Neuronal stem cell (in vitro differentiated cells): ENCODE results near the gene VWA8.

Experiments used
- DNase-seq: peaks from one replicate; pipeline ENCODE4 v3.0.0-alpha.2; 2013; ENCODE audit warnings: low spot score
- H2AFZ ChIP-seq: one replicate; pipeline ENCODE4 v1.6.1; 2013; ENCODE audit warnings: mild to moderate bottlenecking, low read length, inconsistent platforms
- H2AK5ac ChIP-seq: 2 replicates; pipeline ENCODE4 v1.6.1; 2013; ENCODE audit warnings: low read depth, mild to moderate bottlenecking, inconsistent platforms, low read length, moderate library complexity, mixed read lengths
- H2BK120ac ChIP-seq: 2 replicates; pipeline ENCODE4 v1.6.1; 2013; ENCODE audit warnings: low read depth, mild to moderate bottlenecking, inconsistent platforms, low read length, moderate library complexity, mixed read lengths
- H2BK12ac ChIP-seq: one replicate; pipeline ENCODE4 v1.6.1; 2013; ENCODE audit warnings: low read length, inconsistent platforms
- H2BK15ac ChIP-seq: 2 replicates; pipeline ENCODE4 v1.6.1; 2013; ENCODE audit warnings: mild to moderate bottlenecking, low read length, inconsistent platforms, mixed read lengths
- H2BK5ac ChIP-seq: one replicate; pipeline ENCODE4 v1.6.1; 2013; ENCODE audit warnings: inconsistent platforms, mild to moderate bottlenecking, low read length, moderate library complexity
- H3K14ac ChIP-seq: one replicate; pipeline ENCODE4 v1.6.1; 2013; ENCODE audit warnings: low read length, inconsistent platforms
- H3K18ac ChIP-seq: 2 replicates; pipeline ENCODE4 v1.6.1; 2013; ENCODE audit warnings: low read length, inconsistent platforms
- H3K23ac ChIP-seq: 2 replicates; pipeline ENCODE4 v1.6.1; 2013; ENCODE audit warnings: low read depth, mild to moderate bottlenecking, mixed read lengths, low read length, inconsistent platforms; ENCODE audit not compliant: poor library complexity
- H3K27ac ChIP-seq: replicated peaks from 3 replicates; pipeline ENCODE4 v1.5.1; 2013; ENCODE audit warnings: low read length, inconsistent platforms
- H3K27me3 ChIP-seq, 3 experiments: 2 replicates each; pipeline ENCODE4 v1.6.1; 2013; ENCODE audit warnings: low read length in 3 of 3, mild to moderate bottlenecking in 2 of 3, inconsistent platforms in 1 of 3, low read depth in 1 of 3, mixed read lengths in 1 of 3, moderate library complexity in 1 of 3; ENCODE audit not compliant: control insufficient read depth in 3 of 3, insufficient read depth in 3 of 3
- H3K36me3 ChIP-seq, 2 donors: replicated peaks in 1 of 2; 2 replicates each; pipeline ENCODE4 v1.6.1; 2013; ENCODE audit warnings: low read length in 2 of 2; ENCODE audit not compliant: control insufficient read depth in 2 of 2, insufficient read depth in 2 of 2
- H3K4ac ChIP-seq: 2 replicates; pipeline ENCODE4 v1.6.1; 2013; ENCODE audit warnings: inconsistent platforms, mild to moderate bottlenecking, low read length, moderate library complexity
- H3K4me1 ChIP-seq, 2 donors: 1 replicate in 1 of 2; 2 replicates in 1 of 2; pipeline ENCODE4 v1.6.1; 2013; ENCODE audit warnings: low read length in 2 of 2, low read depth in 1 of 2; ENCODE audit not compliant: control insufficient read depth in 2 of 2, insufficient read depth in 1 of 2
- H3K4me2 ChIP-seq: one replicate; pipeline ENCODE4 v1.6.1; 2013; ENCODE audit warnings: mild to moderate bottlenecking, low read length, inconsistent platforms; ENCODE audit not compliant: insufficient read depth, poor library complexity, severe bottlenecking
- H3K4me3 ChIP-seq, 2 donors: 2 replicates each; pipeline ENCODE4 v1.5.1; 2013; ENCODE audit warnings: low read length in 2 of 2, mild to moderate bottlenecking in 2 of 2, inconsistent platforms in 1 of 2, moderate library complexity in 1 of 2
- H3K79me1 ChIP-seq: one replicate; pipeline ENCODE4 v1.6.1; 2013; ENCODE audit warnings: low read depth, mild to moderate bottlenecking, inconsistent platforms, low read length, moderate library complexity
- H3K9ac ChIP-seq: one replicate; pipeline ENCODE4 v1.6.1; 2013; ENCODE audit warnings: mild to moderate bottlenecking, low read depth, low read length, inconsistent platforms; ENCODE audit not compliant: poor library complexity
- H3K9me3 ChIP-seq, 2 donors: replicated peaks in 1 of 2; 2 replicates each; pipeline versions ENCODE3 to v1.6.1; 2013; ENCODE audit warnings: low read length in 2 of 2, mild to moderate bottlenecking in 2 of 2, inconsistent platforms in 1 of 2, low read depth in 1 of 2, mixed read lengths in 1 of 2, moderate library complexity in 1 of 2; ENCODE audit not compliant: control insufficient read depth in 2 of 2, insufficient read depth in 1 of 2
- H4K8ac ChIP-seq: one replicate; pipeline ENCODE4 v1.6.1; 2013; ENCODE audit warnings: low read depth, mild to moderate bottlenecking, inconsistent platforms, low read length, moderate library complexity
- H4K91ac ChIP-seq: one replicate; pipeline ENCODE4 v1.6.1; 2013; ENCODE audit warnings: low read length, low read depth, mild to moderate bottlenecking, inconsistent platforms; ENCODE audit not compliant: poor library complexity
- WGBS, 2 donors: extraction: QIAGEN DNeasy Blood & Tissue Kit; methylation state at CpG; one replicate each; pipeline ENCODE4 v1.1.7; 2013; ENCODE audit warnings: missing lambda C conversion rate in 2 of 2, mixed read lengths in 1 of 2; ENCODE audit not compliant: insufficient read length in 2 of 2, insufficient replicate concordance in 1 of 2; ENCODE audit errors: extremely low coverage in 2 of 2; 5-methylcytosine and 5-hydroxymethylcytosine counted together

Gene VWA8

DNA sequence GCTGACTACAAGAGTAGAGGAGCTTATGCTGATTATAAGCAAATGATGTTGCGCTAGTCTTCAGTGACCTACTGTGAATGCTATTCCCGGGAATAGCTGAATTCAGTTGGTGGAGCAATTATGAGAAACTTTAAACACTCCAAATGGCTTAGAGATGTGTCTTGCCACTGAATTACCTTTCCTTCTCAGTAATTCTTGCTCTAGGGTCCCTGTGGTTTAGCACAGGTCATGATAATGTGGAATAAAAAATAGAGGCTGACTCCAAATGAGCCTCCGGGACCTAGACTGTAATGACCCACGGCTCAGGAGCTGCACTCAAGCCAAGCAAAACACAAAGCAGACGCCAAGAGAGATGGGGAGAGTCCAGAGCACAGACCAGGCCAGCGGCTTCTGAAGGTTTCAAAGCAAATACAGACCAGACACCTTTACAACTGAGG, 378.9 kb downstream of the VWA8 start:
- H3K4me3 ChIP-seq = no peak overlapping the region
- no peak overlapping the region for H3K14ac ChIP-seq
- no peak overlapping the region for H2AFZ ChIP-seq
- no peak overlapping the region for H3K4ac ChIP-seq
- H3K4me2 ChIP-seq = no peak overlapping the region
- H2BK15ac ChIP-seq = no peak overlapping the region
- no peaks in the 10 kb centered on the region for H3K27me3 ChIP-seq
- H3K18ac ChIP-seq = no peak overlapping the region
- no peak overlapping the region for H2BK12ac ChIP-seq
- no peaks in the 10 kb centered on the region for H3K79me1 ChIP-seq
- no peak overlapping the region for H4K91ac ChIP-seq
- no peak overlapping the region for H2AK5ac ChIP-seq
- H2BK120ac ChIP-seq = no peak overlapping the region
- H3K4me1 ChIP-seq = peaks cover 3 to 5% of the 10 kb centered on the region in 2 donors
- no peak overlapping the region for H3K9ac ChIP-seq
- no peaks in the 10 kb centered on the region for H3K9me3 ChIP-seq
- H2BK5ac ChIP-seq = no peak overlapping the region
- no CpG with 5 or more reads among the region's 6 CpGs for WGBS, 2 donors
- peaks cover 0 to 2% of the 10 kb centered on the region in 2 donors for H3K36me3 ChIP-seq
- no peak for DNase-seq
- no peak overlapping the region for H3K27ac ChIP-seq
- no peak overlapping the region for H3K23ac ChIP-seq
- no peak overlapping the region for H4K8ac ChIP-seq

GRCh38 chr13:41580345-41580744, 380.6 kb downstream of the VWA8 start:
- Histone ChIP-seq H3K4ac (no peak overlapping the region), H3K27ac (no peak overlapping the region), H3K79me1 (no peaks in the 10 kb centered on the region), H4K91ac (no peak overlapping the region), H2BK120ac (no peak overlapping the region), H3K18ac (no peak overlapping the region), H2BK15ac (no peak overlapping the region), H3K9ac (no peak overlapping the region), H3K4me3 (no peak overlapping the region), H2BK5ac (no peak overlapping the region), H3K36me3 (peaks cover 0 to 4% of the 10 kb centered on the region in 2 donors), H3K9me3 (no peaks in the 10 kb centered on the region), H3K4me2 (no peak overlapping the region), H3K27me3 (no peaks in the 10 kb centered on the region), H4K8ac (no peak overlapping the region), H2AK5ac (no peak overlapping the region), H3K23ac (no peak overlapping the region), H2BK12ac (no peak overlapping the region), H3K14ac (no peak overlapping the region), H3K4me1 (no peaks in the 10 kb centered on the region), H2AFZ (no peak overlapping the region)
- DNase-seq = no peak

GRCh38 chr13:41579881-41580280, 381.0 kb downstream of the VWA8 start:
- H3K18ac ChIP-seq = no peak overlapping the region
- H3K27ac ChIP-seq = no peak overlapping the region
- WGBS, 2 donors = no CpG with 5 or more reads among the region's 6 CpGs
- no peaks in the 10 kb centered on the region for H3K79me1 ChIP-seq
- no peaks in the 10 kb centered on the region for H3K27me3 ChIP-seq
- H3K4ac ChIP-seq = no peak overlapping the region
- no peak overlapping the region for H2BK120ac ChIP-seq
- no peak for DNase-seq
- H4K91ac ChIP-seq = no peak overlapping the region
- no peaks in the 10 kb centered on the region for H3K9me3 ChIP-seq
- peaks cover 0 to 5% of the 10 kb centered on the region in 2 donors for H3K36me3 ChIP-seq
- no peak overlapping the region for H4K8ac ChIP-seq
- no peak overlapping the region for H2BK12ac ChIP-seq
- no peak overlapping the region for H2AFZ ChIP-seq
- no peak overlapping the region for H3K14ac ChIP-seq
- H3K9ac ChIP-seq = no peak overlapping the region
- no peak overlapping the region for H2BK15ac ChIP-seq
- H2AK5ac ChIP-seq = no peak overlapping the region
- no peak overlapping the region for H3K4me2 ChIP-seq
- no peak overlapping the region for H3K4me3 ChIP-seq
- H3K23ac ChIP-seq = no peak overlapping the region
- H3K4me1 ChIP-seq = no peaks in the 10 kb centered on the region
- H2BK5ac ChIP-seq = no peak overlapping the region

- no peak overlapping the region for H4K8ac ChIP-seq
- WGBS, 2 donors = no CpG with 5 or more reads among the region's 6 CpGs
- H2AK5ac ChIP-seq = no peak overlapping the region
- H2BK12ac ChIP-seq = no peak overlapping the region
- no peaks in the 10 kb centered on the region for H3K27me3 ChIP-seq
- H3K4me1 ChIP-seq = no peaks in the 10 kb centered on the region
- no peak overlapping the region for H3K18ac ChIP-seq
- no peak overlapping the region for H2BK15ac ChIP-seq
- H3K4me2 ChIP-seq = no peak overlapping the region
- no peak overlapping the region for H3K4me3 ChIP-seq
- H3K4ac ChIP-seq = no peak overlapping the region
- no peak overlapping the region for H3K27ac ChIP-seq
- DNase-seq = no peak
- H3K23ac ChIP-seq = no peak overlapping the region
- no peak overlapping the region for H3K9ac ChIP-seq
- H4K91ac ChIP-seq = no peak overlapping the region
- no peak overlapping the region for H2BK120ac ChIP-seq
- H3K9me3 ChIP-seq = no peaks in the 10 kb centered on the region
- H2AFZ ChIP-seq = no peak overlapping the region
- no peak overlapping the region for H2BK5ac ChIP-seq
- H3K14ac ChIP-seq = no peak overlapping the region
- no peaks in the 10 kb centered on the region for H3K79me1 ChIP-seq
- peaks cover 0 to 5% of the 10 kb centered on the region in 2 donors for H3K36me3 ChIP-seq
Measured at GRCh38 chr13:41579168-41579567, 381.7 kb downstream of the VWA8 start.
